HCT116 (cell line): ENCODE measurements around the gene CCND1. TPM values are rescaled to one million over a fixed set of nuclear protein-coding genes. Genes with fewer than 3 reads are reported as not detected.

ENCODE experiments used
- ATAC-seq: fragments of 200-7000 bp; cut with Tn5 transposase; 2 replicates; pipeline ENCODE4 v1.9.1; 2020; ENCODE audit warnings: mild to moderate bottlenecking, moderate library complexity
- BruUV-seq: library from RNA; stranded (reverse); fragments of 400-500 nt; replicated peaks from 2 replicates; lab custom pipeline; 2021; lab: Mats Ljungman, UMichigan
- CTCF ChIA-PET: fragments of 300-600 bp; sonication (Branson Sonifier 250); formaldehyde crosslinking; loops from one replicate; lab custom pipeline; 2021; ENCODE audit warnings: antibody characterized with exemption; lab: Charles Lee
- POLR2A ChIA-PET: fragments of 300-600, 350-600 bp; sonication (Branson Sonifier 250); formaldehyde crosslinking; loops from one replicate; lab custom pipeline; 2021; ENCODE audit warnings: antibody characterized with exemption; lab: Charles Lee
- RAD21 ChIA-PET, 2 experiments: fragments of 300-600 bp; sonication (Branson Sonifier 250); formaldehyde crosslinking; loops; one replicate each; lab custom pipeline; 2023; ENCODE audit warnings: low total read pairs in 2 of 2; ENCODE audit not compliant: uncharacterized antibody in 2 of 2, unreplicated experiment in 2 of 2, low non-redundant PET in 1 of 2; lab: Charles Lee
- DNase-seq: peaks from one replicate; pipeline ENCODE4 v3.0.0-alpha.2; 2010; ENCODE audit warnings: low read depth, low spot score
- H2AFZ ChIP-seq: fragments of 200-600 bp; shearing (Covaris generic), sonication (generic); 2 replicates; pipeline ENCODE4 v1.6.1; 2017; ENCODE audit warnings: low read depth, mixed run types, mixed read lengths, antibody characterized with exemption, low read length; ENCODE audit not compliant: poor library complexity, severe bottlenecking
- H3K27ac ChIP-seq: 2 replicates; pipeline ENCODE4 v1.5.1; 2012; ENCODE audit warnings: low read depth, low read length
- H3K27me3 ChIP-seq: fragments of 200-600 bp; sonication (generic); 2 replicates; pipeline ENCODE4 v1.6.1; 2016; ENCODE audit warnings: mixed run types, low read length, mixed read lengths; ENCODE audit not compliant: insufficient read depth
- H3K36me3 ChIP-seq, 2 experiments: fragments of 200-500 bp in 1 of 2; fragments of 200-600 bp in 1 of 2; sonication (Bioruptor generic) in 1 of 2; sonication (generic) in 1 of 2; 2 replicates each; pipeline versions ENCODE4 v1.5.1 to v1.6.1; 2014 to 2016; ENCODE audit warnings: low read length in 2 of 2, inconsistent platforms in 1 of 2, mixed read lengths in 1 of 2, mixed run types in 1 of 2; ENCODE audit not compliant: insufficient read depth in 2 of 2, control insufficient read depth in 1 of 2
- H3K4me1 ChIP-seq, 2 experiments: fragments of 200-600 bp in 1 of 2; sonication (generic) in 1 of 2; 2 replicates each; pipeline versions ENCODE4 v1.5.1 to v1.6.1; 2012 to 2017; ENCODE audit warnings: low read length in 2 of 2, inconsistent platforms in 1 of 2, mild to moderate bottlenecking in 1 of 2, mixed read lengths in 1 of 2, mixed run types in 1 of 2, moderate library complexity in 1 of 2; ENCODE audit not compliant: insufficient read depth in 2 of 2, control insufficient read depth in 1 of 2
- H3K4me2 ChIP-seq: fragments of 200-600 bp; sonication (generic); 2 replicates; pipeline ENCODE4 v1.6.1; 2017; ENCODE audit warnings: mixed run types, low read length, mixed read lengths
- H3K4me3 ChIP-seq, 2 experiments: fragments of 200-600 bp in 1 of 2; sonication (generic) in 1 of 2; replicated peaks in 1 of 2; 2 replicates each; pipeline ENCODE4 v1.5.1; 2011 to 2016; ENCODE audit warnings: low read length in 2 of 2, control low read depth in 1 of 2, low read depth in 1 of 2, mild to moderate bottlenecking in 1 of 2, mixed read lengths in 1 of 2, mixed run types in 1 of 2
- H3K79me2 ChIP-seq: fragments of 200-600 bp; sonication (generic); 2 replicates; pipeline ENCODE4 v1.6.1; 2017; ENCODE audit warnings: mild to moderate bottlenecking, mixed run types, low read length, moderate library complexity, mixed read lengths; ENCODE audit not compliant: insufficient read depth
- H3K9ac ChIP-seq: fragments of 200-600 bp; sonication (generic); 2 replicates; pipeline ENCODE4 v1.6.1; 2016; ENCODE audit warnings: low read length, mixed read lengths
- H3K9me2 ChIP-seq: fragments of 200-600 bp; sonication (generic), shearing (Covaris generic); 2 replicates; pipeline ENCODE4 v1.6.1; 2017; ENCODE audit warnings: mixed run types, mild to moderate bottlenecking, moderate library complexity; ENCODE audit not compliant: insufficient read depth
- H3K9me3 ChIP-seq, 2 experiments: fragments of 200-500 bp in 1 of 2; fragments of 200-600 bp in 1 of 2; sonication (Bioruptor generic) in 1 of 2; sonication (generic) in 1 of 2; 2 replicates each; pipeline ENCODE4 v1.6.1; 2014 to 2017; ENCODE audit warnings: low read length in 2 of 2, mixed read lengths in 2 of 2, inconsistent platforms in 1 of 2, low read depth in 1 of 2, mild to moderate bottlenecking in 1 of 2, mixed run types in 1 of 2, moderate library complexity in 1 of 2; ENCODE audit not compliant: control insufficient read depth in 1 of 2, insufficient read depth in 1 of 2
- H4K20me1 ChIP-seq: fragments of 200-600 bp; sonication (generic), shearing (Covaris generic); 2 replicates; pipeline ENCODE4 v1.6.1; 2017; ENCODE audit warnings: mixed run types, mild to moderate bottlenecking, moderate library complexity; ENCODE audit not compliant: insufficient read depth
- ATF3 ChIP-seq: IDR thresholded peaks from 2 replicates; pipeline ENCODE4 v1.6.1; 2012
- CBX3 ChIP-seq: IDR thresholded peaks from 2 replicates; pipeline ENCODE4 v1.6.1; 2012; ENCODE audit warnings: low read depth
- CTCF ChIP-seq, 3 experiments: fragments of 200-600 bp in 1 of 3; sonication (generic) in 1 of 3; IDR thresholded peaks in 2 of 3; conservative IDR thresholded peaks in 1 of 3; 2 replicates each; pipeline ENCODE4 v1.5.1; 2012 to 2017; ENCODE audit warnings: low read depth in 2 of 3, low read length in 2 of 3, antibody characterized with exemption in 1 of 3, borderline replicate concordance in 1 of 3, control low read depth in 1 of 3, mild to moderate bottlenecking in 1 of 3, mixed read lengths in 1 of 3, mixed run types in 1 of 3, moderate library complexity in 1 of 3; ENCODE audit not compliant: insufficient read depth in 1 of 3
- EZH2 ChIP-seq: fragments of 200-600 bp; sonication (generic); IDR thresholded peaks from 2 replicates; pipeline ENCODE4 v1.6.1; 2017; ENCODE audit warnings: antibody characterized with exemption, mixed run types
- EZH2phosphoT487 ChIP-seq: fragments of 200-600 bp; IDR thresholded peaks from 2 replicates; pipeline ENCODE4 v1.6.1; 2018; ENCODE audit warnings: antibody characterized with exemption, borderline replicate concordance
- JUND ChIP-seq: IDR thresholded peaks from 2 replicates; pipeline ENCODE4 v1.6.1; 2012
- POLR2AphosphoS5 ChIP-seq: IDR thresholded peaks from 2 replicates; pipeline ENCODE4 v1.6.1; 2011; ENCODE audit warnings: mild to moderate bottlenecking, low read depth, low read length, moderate library complexity
- RAD21 ChIP-seq: IDR thresholded peaks from 2 replicates; pipeline ENCODE4 v1.6.1; 2012; ENCODE audit warnings: low read depth, mild to moderate bottlenecking
- SRF ChIP-seq: IDR thresholded peaks from 2 replicates; pipeline ENCODE4 v1.6.1; 2012; ENCODE audit warnings: low read depth
- TCF7L2 ChIP-seq: IDR thresholded peaks from 2 replicates; pipeline ENCODE4 v1.7.0; 2011; ENCODE audit warnings: borderline replicate concordance, inconsistent platforms; ENCODE audit not compliant: insufficient read depth, insufficient read length; ENCODE audit errors: extremely low read depth
- YY1 ChIP-seq: IDR thresholded peaks from 2 replicates; pipeline ENCODE4 v1.6.1; 2011; ENCODE audit warnings: low read length, low read depth, moderate library complexity, mild to moderate bottlenecking; ENCODE audit not compliant: insufficient replicate concordance; ENCODE audit errors: extremely low read depth
- ZNF274 ChIP-seq: fragments of 200-500 bp; sonication (Bioruptor generic); IDR thresholded peaks from 2 replicates; pipeline ENCODE4 v1.6.1; 2014; ENCODE audit warnings: mild to moderate bottlenecking, low read depth, low read length, inconsistent platforms
- intact Hi-C: fragments of 100-400 bp; cut with micrococcal nuclease; formaldehyde crosslinking; loops from 2 replicates; pipeline ENCODE4 v1.10.0; 2022
- total RNA-seq: library from RNA; stranded (reverse); gene quantifications from one replicate; pipeline ENCODE4 v1.2.1, GENCODE V29; 2021; ENCODE audit not compliant: unreplicated experiment

Gene CCND1
- total RNA-seq, 1 experiment from 2014 or later: 601 TPM

GRCh38 chr11:69654660-69655478, 13.9 kb downstream of the CCND1 start:
- ATAC-seq: peak; percentile 63
- DNase-seq: no peak
- H3K36me3 ChIP-seq: peaks cover 27 to 30% of the 10 kb centered on the region in 2 experiments; a peak in 3 of 4 replicates
- H3K27me3 ChIP-seq: no peaks in the 10 kb centered on the region
- 0 out of 2 replicates have a peak overlapping the region, but pooled peaks have one; percentile 20 for H3K9ac ChIP-seq
- TF ChIP-seq JUND (peak; percentile 48; the same call in 1 of the 2 replicates), YY1 (no peak), CBX3 (no peak), POLR2AphosphoS5 (peak; percentile 53; the same call in 1 of the 2 replicates), RAD21 (peak; percentile 51)
- no peaks in the 10 kb centered on the region for H3K9me3 ChIP-seq
- ChIA-PET POLR2A (no interaction called here), RAD21 (no interaction called here), CTCF (no interaction called here)
- H3K4me3 ChIP-seq: no peak overlapping the region
- BruUV-seq: no TSS peak
- H3K4me2 ChIP-seq: peak overlapping the region; percentile 28
- peaks cover 23% of the 10 kb centered on the region; the same call in 1 of the 2 replicates for H3K79me2 ChIP-seq
- no peaks in the 10 kb centered on the region for H3K9me2 ChIP-seq
- H2AFZ ChIP-seq: no peak overlapping the region
- peak overlapping the region; percentile 29 for H3K27ac ChIP-seq
- peaks cover 9% of the 10 kb centered on the region; the same call in 1 of the 2 replicates for H4K20me1 ChIP-seq
- intact Hi-C loops: no loop called here
- H3K4me1 ChIP-seq: peaks cover 0 to 48% of the 10 kb centered on the region in 2 experiments; a peak in 3 of 4 replicates

- ATAC-seq: peak; percentile 15; the same call in 1 of the 2 replicates
- BruUV-seq: no TSS peak
- ChIA-PET RAD21 (no interaction called here), POLR2A (interaction anchor here (1.1 kb wide), 1 partner anchor 363 kb away, joined by 3 read pairs; no protein-coding TSS in a partner anchor), CTCF (no interaction called here)
- Histone ChIP-seq H3K4me1 (peaks cover 0 to 40% of the 10 kb centered on the region in 2 experiments; a peak in 3 of 4 replicates), H3K9me2 (no peaks in the 10 kb centered on the region), H4K20me1 (peaks cover 9% of the 10 kb centered on the region; the same call in 1 of the 2 replicates), H3K4me3 (no peak overlapping the region), H3K27me3 (no peaks in the 10 kb centered on the region), H3K9me3 (no peaks in the 10 kb centered on the region), H3K27ac (peak overlapping the region; percentile 29; the same call in 1 of the 2 replicates), H3K4me2 (no peak overlapping the region), H3K36me3 (peaks cover 21 to 22% of the 10 kb centered on the region in 2 experiments; a peak in 3 of 4 replicates), H3K9ac (no peak overlapping the region), H3K79me2 (peaks cover 14% of the 10 kb centered on the region; the same call in 1 of the 2 replicates), H2AFZ (no peak overlapping the region)
- no peak for DNase-seq
- intact Hi-C loops: no loop called here
- TF ChIP-seq JUND: no peak
- no peak for TF ChIP-seq YY1
- TF ChIP-seq EZH2: no peak
- no peak for TF ChIP-seq CTCF (IDR thresholded peaks at IDR 0.05 in 2 of 3, conservative IDR thresholded peaks at IDR 0.05 in 1 of 3; ENCODE audit: borderline replicate concordance in 1 of 3, insufficient read depth in 1 of 3, low read depth in 2 of 3, low read length in 2 of 3)
- no peak for TF ChIP-seq RAD21
- no peak for TF ChIP-seq ZNF274
- TF ChIP-seq ATF3: no peak
- TF ChIP-seq POLR2AphosphoS5: no peak
- no peak for TF ChIP-seq TCF7L2
- no peak for TF ChIP-seq EZH2phosphoT487
- no peak for TF ChIP-seq CBX3
- no peak for TF ChIP-seq SRF
These were observed 14.8 kb downstream of the CCND1 start for GRCh38 chr11:69655479-69656428.
